NCI-H128 (cell line): ENCODE results near the gene OLA1.

Experiments
- DNase-seq: peaks from one replicate; lab custom pipeline; 2025; ENCODE audit not compliant: unreplicated experiment; lab: John Stamatoyannopoulos, UW

OLA1 gene

DNA sequence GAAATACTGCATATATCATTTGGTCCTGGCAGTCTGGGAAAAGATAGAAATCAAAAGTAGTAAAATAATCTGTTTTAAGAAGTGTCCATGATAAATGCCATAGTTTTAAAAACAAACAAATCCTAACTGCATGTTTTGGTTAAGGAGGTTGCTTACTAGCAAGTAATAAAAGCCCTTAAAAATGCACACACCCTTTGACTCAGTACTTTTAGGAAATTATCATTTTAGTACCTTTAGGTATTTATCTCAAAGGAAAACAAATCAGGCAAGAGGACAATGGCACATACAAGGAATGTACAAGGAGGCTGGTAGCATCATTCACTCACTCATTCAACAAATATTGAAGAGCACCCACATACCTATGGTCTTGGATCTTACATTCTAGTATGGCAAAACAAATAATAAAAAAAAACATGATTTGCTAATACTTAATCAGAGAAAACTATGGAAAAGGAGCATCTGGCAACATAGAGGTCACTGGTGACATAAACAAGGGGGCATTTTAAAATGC lies 67.6 kb downstream of the OLA1 start:
- no peak for DNase-seq

DNA sequence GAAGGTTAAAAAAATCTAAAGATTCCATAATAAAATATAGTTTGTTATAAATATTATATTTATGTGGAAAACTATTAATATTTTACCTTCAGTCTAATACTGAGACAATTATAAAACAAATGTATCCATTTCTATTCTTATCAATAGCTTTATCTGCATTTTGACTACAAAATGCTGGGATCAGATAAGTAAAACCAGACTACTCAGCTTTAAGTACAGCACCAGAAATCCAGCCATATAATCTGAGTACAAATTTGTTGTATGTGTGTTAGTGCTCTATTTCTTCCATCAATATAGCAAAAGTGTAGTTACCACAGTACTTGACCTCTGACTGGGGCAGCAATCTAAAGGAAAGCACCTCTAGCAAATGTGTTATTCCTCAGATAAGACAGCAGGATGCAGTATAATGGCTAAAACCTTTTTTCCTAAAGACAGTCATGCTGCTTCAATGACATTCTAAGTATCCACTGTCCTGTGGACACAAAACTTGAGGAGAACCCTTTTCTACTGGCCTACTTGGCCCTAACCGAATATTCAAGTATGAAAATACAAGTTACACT lies 68.1 kb downstream of the OLA1 start:
- no peak for DNase-seq

GRCh38 chr2:174177316-174177890 lies 70.9 kb downstream of the OLA1 start:
- no peak for DNase-seq

DNA sequence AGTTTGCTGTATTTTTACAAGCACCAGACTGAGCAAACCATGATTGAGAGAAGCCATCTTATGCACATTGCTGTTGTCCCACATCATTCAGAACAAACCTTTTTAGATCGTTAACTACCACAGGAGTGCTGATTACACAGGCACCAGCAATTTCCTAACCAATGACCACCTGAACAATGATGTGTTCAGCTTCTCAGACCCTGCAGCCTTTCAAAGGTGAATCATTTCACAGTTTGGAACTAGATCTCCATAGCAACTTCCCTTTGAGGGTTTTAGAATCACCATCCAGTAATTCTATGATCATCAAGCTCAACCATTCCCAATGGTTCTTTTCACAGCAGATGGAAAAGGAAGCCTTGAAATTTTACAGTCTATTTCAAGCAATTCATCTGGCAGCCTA lies 71.4 kb downstream of the OLA1 start:
- DNase-seq: no peak

GRCh38 chr2:174174741-174175140 lies 73.6 kb downstream of the OLA1 start:
- no peak for DNase-seq

- DNase-seq: no peak
These were observed 75.5 kb downstream of the OLA1 start for GRCh38 chr2:174172802-174173355.

GRCh38 chr2:174171686-174172445 lies 76.5 kb downstream of the OLA1 start:
- DNase-seq: no peak

- no peak for DNase-seq
These were observed 79.0 kb downstream of the OLA1 start for GRCh38 chr2:174169372-174169771.

- no peak for DNase-seq
These were observed 82.1 kb downstream of the OLA1 start for GRCh38 chr2:174166261-174166660.

- no peak for DNase-seq
These were observed 86.8 kb downstream of the OLA1 start for GRCh38 chr2:174161490-174161889.

DNA sequence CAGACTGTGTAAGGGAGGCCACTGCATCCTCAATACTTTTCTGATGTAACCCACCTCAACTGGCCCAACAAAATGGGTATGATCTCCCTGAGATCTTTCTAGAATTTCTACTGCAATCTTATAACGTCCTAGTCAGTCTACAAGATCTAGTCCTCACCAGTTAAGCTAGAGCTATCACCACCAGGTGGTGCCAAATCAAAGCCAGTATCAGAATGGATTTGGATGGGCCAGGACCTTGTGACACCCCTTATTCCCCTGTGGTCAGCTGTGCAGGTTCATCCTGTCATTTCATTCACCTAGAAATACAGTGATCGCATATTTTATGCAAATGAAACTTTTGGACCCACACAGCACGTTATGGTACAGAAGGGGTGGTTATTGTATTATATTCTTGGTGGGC lies 90.3 kb downstream of the OLA1 start:
- DNase-seq: no peak

DNA sequence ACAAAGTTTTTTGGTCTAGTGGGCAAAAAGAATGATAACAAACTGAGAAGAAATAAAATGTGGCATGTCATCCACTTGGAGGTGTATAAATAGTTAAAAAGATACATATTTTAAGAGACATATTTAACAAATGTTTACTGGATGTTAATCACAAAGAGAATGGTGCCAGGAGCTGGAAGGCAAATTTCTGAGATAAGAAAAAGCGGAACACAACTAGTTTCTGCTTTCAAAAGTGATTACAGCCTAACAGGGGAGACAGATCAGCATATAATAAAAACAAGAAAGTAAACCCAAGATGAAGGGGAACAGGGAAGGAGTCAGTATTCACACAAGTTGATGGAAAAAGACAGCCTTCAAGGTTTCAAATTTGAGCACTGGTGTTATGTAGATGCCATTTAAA lies 91.3 kb downstream of the OLA1 start:
- no peak for DNase-seq

- no peak for DNase-seq
These were observed 94.3 kb downstream of the OLA1 start for GRCh38 chr2:174153757-174154680.

DNA sequence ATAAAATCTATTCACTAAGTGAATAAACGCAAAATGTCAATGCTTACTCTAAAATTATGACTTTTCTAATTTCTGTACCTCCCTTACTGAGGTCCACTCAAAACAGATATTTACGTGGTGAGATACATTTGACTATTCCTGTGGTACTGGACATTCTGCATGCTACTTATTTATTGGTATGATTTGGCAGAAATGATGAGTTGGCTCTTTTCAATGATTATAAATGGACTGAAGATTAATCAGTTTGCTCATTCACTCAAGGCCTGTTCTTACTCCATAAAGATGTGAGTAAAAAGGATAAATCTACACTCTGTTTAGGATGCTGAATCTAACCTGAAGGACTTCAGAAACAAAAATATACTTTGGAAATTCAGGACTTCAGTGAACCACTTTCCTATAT lies 98.8 kb downstream of the OLA1 start:
- DNase-seq: no peak

DNA sequence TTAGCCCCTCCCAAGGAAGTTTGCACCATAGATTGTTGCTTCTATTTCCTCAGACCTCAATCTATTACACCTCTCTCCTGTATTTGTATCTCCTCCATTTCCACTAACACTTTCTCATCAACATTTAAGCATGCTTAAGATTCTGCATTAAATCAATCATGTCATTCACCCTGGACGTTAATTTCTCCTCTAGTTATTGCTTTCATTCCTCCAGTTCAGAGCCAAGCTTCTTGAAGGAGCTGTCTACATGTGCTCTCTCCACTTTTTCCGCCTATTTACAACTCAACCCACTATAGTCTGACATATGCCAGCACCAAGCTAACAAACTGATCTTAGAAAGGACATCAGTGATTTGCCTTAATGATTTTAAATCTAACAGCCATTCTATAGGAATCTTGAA lies 99.5 kb downstream of the OLA1 start:
- no peak for DNase-seq

DNA sequence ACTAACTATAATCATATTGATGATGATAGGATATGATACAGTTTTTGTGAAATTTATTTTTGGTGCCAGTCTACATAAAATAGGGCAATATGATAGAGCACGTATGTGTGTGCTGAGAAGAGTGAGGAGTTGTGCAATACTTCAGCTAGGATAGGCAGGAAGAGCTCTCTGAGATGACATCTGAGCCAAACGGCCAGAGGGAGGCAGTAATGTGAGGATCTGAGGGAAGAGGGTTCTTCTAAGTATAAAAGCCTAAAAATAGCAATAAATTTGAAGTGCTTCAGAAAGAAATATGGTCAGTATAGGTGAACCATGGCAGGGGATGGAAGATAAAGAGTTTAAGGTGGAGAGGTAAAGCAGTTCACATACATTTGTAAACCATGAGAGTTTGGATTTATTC lies 102.5 kb downstream of the OLA1 start:
- DNase-seq: no peak

DNA sequence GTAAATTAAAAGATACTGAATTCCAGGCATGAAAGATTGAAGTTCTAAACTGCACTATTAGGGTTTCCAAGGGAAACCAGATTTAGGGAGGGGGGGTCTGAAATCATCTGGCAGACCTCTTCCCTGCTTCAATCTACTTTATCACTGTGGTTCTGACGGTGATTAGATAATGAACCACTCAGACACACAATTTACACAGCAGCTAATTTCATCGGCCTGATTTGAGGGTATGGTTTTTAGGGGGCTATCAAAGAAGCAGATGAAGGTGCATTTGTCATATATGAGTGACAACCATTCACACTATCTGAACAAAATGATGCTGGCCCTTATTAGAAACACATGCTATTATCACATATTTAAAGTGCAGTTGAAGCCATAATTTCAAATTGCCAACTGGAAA lies 106.0 kb downstream of the OLA1 start:
- DNase-seq: no peak

DNA sequence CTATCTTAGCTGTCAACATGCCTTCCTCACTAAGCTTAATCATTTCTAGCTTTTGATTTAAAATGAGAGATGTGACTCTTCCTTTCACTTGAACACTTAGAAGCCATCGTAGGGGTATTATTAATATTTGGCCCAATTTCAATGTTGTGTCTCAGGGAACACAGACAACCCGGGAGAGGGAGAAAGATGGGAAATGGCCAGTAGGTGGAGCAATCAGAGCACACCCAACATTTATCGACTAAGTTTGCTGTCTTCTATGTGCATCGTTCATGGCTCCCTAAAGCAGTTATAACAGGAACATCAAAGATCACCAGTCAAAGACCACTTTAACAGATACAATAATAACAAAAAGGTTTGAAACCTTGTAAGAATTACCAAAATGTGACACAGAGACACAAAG lies 110.2 kb downstream of the OLA1 start:
- no peak for DNase-seq

- no peak for DNase-seq
These were observed 112.4 kb downstream of the OLA1 start for GRCh38 chr2:174135981-174136380.

- DNase-seq: no peak
These were observed 123.2 kb downstream of the OLA1 start for GRCh38 chr2:174125090-174125489.

DNA sequence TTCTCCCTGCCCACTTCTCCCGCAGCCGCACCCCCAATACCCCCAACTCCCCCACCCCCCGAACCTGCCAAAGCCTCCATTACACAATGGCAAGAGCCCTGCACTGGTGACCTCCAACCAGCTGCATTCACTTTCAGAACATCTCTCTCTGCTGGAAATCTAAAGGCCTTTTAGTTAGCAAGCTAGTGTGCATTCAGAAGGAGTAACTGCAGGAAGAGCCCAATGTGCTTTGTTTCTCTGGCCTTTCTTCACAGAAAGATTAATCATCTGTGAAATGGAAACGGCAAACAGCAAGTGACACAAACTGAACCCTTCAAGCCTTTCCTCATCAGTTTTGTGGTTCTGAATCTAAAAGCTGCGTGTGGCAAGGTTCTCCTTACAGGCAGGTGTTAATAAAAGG lies 124.2 kb downstream of the OLA1 start:
- no peak for DNase-seq
